Measurements from ENCODE around the gene TKTL2. TPM values are rescaled to one million over a fixed set of nuclear protein-coding genes. Genes with fewer than 3 reads are reported as not detected.

TKTL2 gene
- total RNA-seq, 1 donor from 2014 or later, result not detected

DNA sequence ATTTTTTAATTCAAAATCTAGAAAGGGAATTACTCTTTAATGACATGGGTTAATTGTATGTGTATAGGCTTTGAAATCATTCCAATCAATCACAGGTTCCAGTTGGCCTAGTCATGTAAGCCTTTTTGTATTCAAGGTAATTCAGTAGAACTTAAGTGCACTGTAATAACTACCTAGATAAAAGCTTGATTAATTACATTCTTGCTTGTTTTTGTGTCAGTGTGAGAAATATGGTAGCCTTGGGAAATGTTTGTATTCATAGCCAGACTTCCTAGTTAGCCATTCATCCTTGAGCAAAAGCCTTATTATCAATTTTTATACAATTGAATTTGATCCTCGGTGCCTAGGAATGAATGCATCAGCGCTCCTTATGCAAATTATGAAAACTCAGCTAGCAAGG is 33.5 kb downstream of the TKTL2 start:
- no peak for ATAC-seq

Other genes with a start within 250 kb of the TKTL2 start
- 0.16 TPM for gene NPY1R, start 141.2 kb downstream of the TKTL2 start, total RNA-seq
- gene NPY5R, start 129.9 kb downstream of the TKTL2 start, total RNA-seq, result not detected
- 24.7 TPM for gene TMA16, start 20.9 kb upstream of the TKTL2 start, total RNA-seq